Immature natural killer cell (primary cell): Measurements from ENCODE around the gene PTPRK. TPM values are rescaled to one million over a fixed set of nuclear protein-coding genes. Genes with fewer than 3 reads are reported as not detected.

Experiments
- DNase-seq, 3 donors: peaks; one replicate each; pipeline ENCODE4 v3.0.0; 2022; ENCODE audit warnings: mixed read lengths in 1 of 3
- H3K27ac Mint-ChIP-seq, 6 donors: one replicate each; pipeline ENCODE4 v1.8.0; 2020; ENCODE audit warnings: mixed read lengths in 6 of 6, mild to moderate bottlenecking in 5 of 6, inconsistent platforms in 4 of 6, moderate library complexity in 3 of 6
- H3K27me3 Mint-ChIP-seq, 3 donors: one replicate each; pipeline ENCODE4 v1.8.0; 2020 to 2021; ENCODE audit warnings: low read depth in 3 of 3, mild to moderate bottlenecking in 3 of 3, mixed read lengths in 3 of 3, moderate library complexity in 3 of 3, inconsistent platforms in 1 of 3
- H3K36me3 Mint-ChIP-seq, 3 donors: one replicate each; pipeline ENCODE4 v1.8.0; 2020; ENCODE audit warnings: mixed read lengths in 3 of 3, inconsistent platforms in 2 of 3, mild to moderate bottlenecking in 2 of 3
- H3K4me1 Mint-ChIP-seq, 2 donors: one replicate each; pipeline ENCODE4 v1.8.0; 2020; ENCODE audit warnings: inconsistent platforms in 2 of 2, mild to moderate bottlenecking in 2 of 2, mixed read lengths in 2 of 2, moderate library complexity in 1 of 2
- H3K4me3 Mint-ChIP-seq, 5 donors: one replicate each; pipeline ENCODE4 v1.8.0; 2020; ENCODE audit warnings: mild to moderate bottlenecking in 5 of 5, mixed read lengths in 5 of 5, inconsistent platforms in 3 of 5, moderate library complexity in 3 of 5
- H3K9me3 Mint-ChIP-seq, 6 donors: one replicate each; pipeline ENCODE4 v1.8.0; 2020; ENCODE audit warnings: mild to moderate bottlenecking in 6 of 6, mixed read lengths in 6 of 6, inconsistent platforms in 4 of 6, moderate library complexity in 3 of 6
- polyA plus RNA-seq, 3 donors: library from polyadenylated mRNA; unstranded; fragments of 300-500 nt; fragmentation: Illumina TruSeq; gene quantifications; one replicate each; pipeline ENCODE4 v1.2.3, GENCODE V29; 2021

Gene PTPRK
- polyA plus RNA-seq, 3 donors from 2014 or later = not detected

GRCh38 chr6:128209771-128210170, 310.6 kb downstream of the PTPRK start:
- Mint-ChIP-seq H3K36me3 (no peaks in the 10 kb centered on the region), H3K4me3 (no peak overlapping the region), H3K27me3 (no peaks in the 10 kb centered on the region), H3K27ac (no peak overlapping the region), H3K4me1 (peaks cover 2 to 7% of the 10 kb centered on the region in 2 donors), H3K9me3 (no peaks in the 10 kb centered on the region)
- no peak for DNase-seq

- no peak overlapping the region for H3K4me3 Mint-ChIP-seq
- H3K27ac Mint-ChIP-seq = no peak overlapping the region
- no peaks in the 10 kb centered on the region for H3K36me3 Mint-ChIP-seq
- H3K9me3 Mint-ChIP-seq = peaks cover 0 to 4% (median 0%) of the 10 kb centered on the region in 6 donors
- DNase-seq = no peak
- H3K27me3 Mint-ChIP-seq = peaks cover 0 to 2% (median 0%) of the 10 kb centered on the region in 3 donors
- H3K4me1 Mint-ChIP-seq = peaks cover 2 to 4% of the 10 kb centered on the region in 2 donors
Measured at GRCh38 chr6:128208851-128209580, 311.4 kb downstream of the PTPRK start.

GRCh38 chr6:128208078-128208477, 312.3 kb downstream of the PTPRK start:
- H3K4me1 Mint-ChIP-seq = no peaks in the 10 kb centered on the region
- H3K27me3 Mint-ChIP-seq = peaks cover 0 to 2% (median 0%) of the 10 kb centered on the region in 3 donors
- no peak for DNase-seq
- peaks cover 0 to 6% (median 0%) of the 10 kb centered on the region in 6 donors for H3K9me3 Mint-ChIP-seq
- no peaks in the 10 kb centered on the region for H3K36me3 Mint-ChIP-seq
- H3K27ac Mint-ChIP-seq = no peak overlapping the region
- H3K4me3 Mint-ChIP-seq = no peak overlapping the region

GRCh38 chr6:128206610-128207426, 313.6 kb downstream of the PTPRK start:
- H3K4me1 Mint-ChIP-seq = no peaks in the 10 kb centered on the region

GRCh38 chr6:128204616-128205015, 315.8 kb downstream of the PTPRK start:
- Mint-ChIP-seq H3K4me1 (no peaks in the 10 kb centered on the region), H3K4me3 (no peak overlapping the region), H3K27me3 (peaks cover 0 to 2% (median 0%) of the 10 kb centered on the region in 3 donors), H3K9me3 (peaks cover 0 to 7% (median 0%) of the 10 kb centered on the region in 6 donors), H3K27ac (no peak overlapping the region), H3K36me3 (no peaks in the 10 kb centered on the region)
- DNase-seq = no peak

More at GRCh38 chr6:128206610-128207426, 313.6 kb downstream of the PTPRK start:
- Mint-ChIP-seq H3K27me3 (peaks cover 0 to 2% (median 0%) of the 10 kb centered on the region in 3 donors), H3K9me3 (peaks cover 0 to 6% (median 0%) of the 10 kb centered on the region in 6 donors), H3K27ac (no peak overlapping the region), H3K4me3 (no peak overlapping the region), H3K36me3 (no peaks in the 10 kb centered on the region)
- DNase-seq = no peak

GRCh38 chr6:128202169-128202765, 318.1 kb downstream of the PTPRK start:
- no peak overlapping the region for H3K27ac Mint-ChIP-seq
- H3K4me1 Mint-ChIP-seq = no peaks in the 10 kb centered on the region
- DNase-seq = no peak
- no peak overlapping the region for H3K4me3 Mint-ChIP-seq
- no peaks in the 10 kb centered on the region for H3K36me3 Mint-ChIP-seq
- peaks cover 0 to 7% (median 0%) of the 10 kb centered on the region in 6 donors for H3K9me3 Mint-ChIP-seq
- H3K27me3 Mint-ChIP-seq = peaks cover 0 to 2% (median 0%) of the 10 kb centered on the region in 3 donors

GRCh38 chr6:128200789-128201188, 319.6 kb downstream of the PTPRK start:
- Mint-ChIP-seq H3K4me1 (no peaks in the 10 kb centered on the region), H3K36me3 (no peaks in the 10 kb centered on the region), H3K27me3 (peaks cover 0 to 2% (median 0%) of the 10 kb centered on the region in 3 donors), H3K4me3 (no peak overlapping the region), H3K9me3 (peaks cover 0 to 7% (median 0%) of the 10 kb centered on the region in 6 donors), H3K27ac (no peak overlapping the region)
- DNase-seq = no peak

GRCh38 chr6:128199461-128199860, 320.9 kb downstream of the PTPRK start:
- no peak for DNase-seq
- H3K9me3 Mint-ChIP-seq = peaks cover 0 to 7% (median 0%) of the 10 kb centered on the region in 6 donors
- H3K27me3 Mint-ChIP-seq = peaks cover 0 to 2% (median 0%) of the 10 kb centered on the region in 3 donors
- no peak overlapping the region for H3K27ac Mint-ChIP-seq
- H3K36me3 Mint-ChIP-seq = no peaks in the 10 kb centered on the region
- no peaks in the 10 kb centered on the region for H3K4me1 Mint-ChIP-seq
- no peak overlapping the region for H3K4me3 Mint-ChIP-seq

GRCh38 chr6:128192972-128193371, 327.4 kb downstream of the PTPRK start:
- H3K4me1 Mint-ChIP-seq = no peaks in the 10 kb centered on the region
- no peak overlapping the region for H3K4me3 Mint-ChIP-seq
- no peak overlapping the region for H3K27ac Mint-ChIP-seq
- H3K36me3 Mint-ChIP-seq = no peaks in the 10 kb centered on the region
- H3K9me3 Mint-ChIP-seq = no peaks in the 10 kb centered on the region
- no peak for DNase-seq
- H3K27me3 Mint-ChIP-seq = peaks cover 0 to 3% (median 2%) of the 10 kb centered on the region in 3 donors

GRCh38 chr6:128188678-128189077, 331.7 kb downstream of the PTPRK start:
- Mint-ChIP-seq H3K27me3 (peaks cover 0 to 3% (median 2%) of the 10 kb centered on the region in 3 donors), H3K9me3 (no peaks in the 10 kb centered on the region), H3K36me3 (no peaks in the 10 kb centered on the region), H3K4me1 (no peaks in the 10 kb centered on the region), H3K4me3 (no peak overlapping the region), H3K27ac (no peak overlapping the region)
- no peak for DNase-seq

GRCh38 chr6:128186729-128187128, 333.7 kb downstream of the PTPRK start:
- peaks cover 0 to 2% (median 0%) of the 10 kb centered on the region in 3 donors for H3K27me3 Mint-ChIP-seq
- DNase-seq = no peak

GRCh38 chr6:128179876-128180438, 340.4 kb downstream of the PTPRK start:
- Mint-ChIP-seq H3K27ac (no peak overlapping the region), H3K4me3 (no peak overlapping the region), H3K36me3 (no peaks in the 10 kb centered on the region), H3K27me3 (no peaks in the 10 kb centered on the region), H3K9me3 (no peaks in the 10 kb centered on the region), H3K4me1 (no peaks in the 10 kb centered on the region)
- no peak for DNase-seq

More at GRCh38 chr6:128186729-128187128, 333.7 kb downstream of the PTPRK start:
- no peaks in the 10 kb centered on the region for H3K36me3 Mint-ChIP-seq
- no peak overlapping the region for H3K4me3 Mint-ChIP-seq
- H3K9me3 Mint-ChIP-seq = no peaks in the 10 kb centered on the region
- no peak overlapping the region for H3K27ac Mint-ChIP-seq
- no peaks in the 10 kb centered on the region for H3K4me1 Mint-ChIP-seq

GRCh38 chr6:128174724-128175123, 345.7 kb downstream of the PTPRK start:
- no peaks in the 10 kb centered on the region for H3K9me3 Mint-ChIP-seq
- no peaks in the 10 kb centered on the region for H3K36me3 Mint-ChIP-seq
- no peak overlapping the region for H3K4me3 Mint-ChIP-seq
- H3K27me3 Mint-ChIP-seq = peaks cover 0 to 2% (median 0%) of the 10 kb centered on the region in 3 donors
- H3K27ac Mint-ChIP-seq = no peak overlapping the region
- no peak for DNase-seq
- no peaks in the 10 kb centered on the region for H3K4me1 Mint-ChIP-seq
